HCT116 (cell line): Measurements from ENCODE around the gene PSME1. TPM values are rescaled to one million over a fixed set of nuclear protein-coding genes. Genes with fewer than 3 reads are reported as not detected.

Experiments
- ATAC-seq: fragments of 200-7000 bp; cut with Tn5 transposase; 2 replicates; pipeline ENCODE4 v1.9.1; 2020; ENCODE audit warnings: mild to moderate bottlenecking, moderate library complexity
- BruUV-seq: library from RNA; stranded (reverse); fragments of 400-500 nt; replicated peaks from 2 replicates; lab custom pipeline; 2021; lab: Mats Ljungman, UMichigan
- CTCF ChIA-PET: fragments of 300-600 bp; sonication (Branson Sonifier 250); formaldehyde crosslinking; loops from one replicate; lab custom pipeline; 2021; ENCODE audit warnings: antibody characterized with exemption; lab: Charles Lee
- POLR2A ChIA-PET: fragments of 300-600, 350-600 bp; sonication (Branson Sonifier 250); formaldehyde crosslinking; loops from one replicate; lab custom pipeline; 2021; ENCODE audit warnings: antibody characterized with exemption; lab: Charles Lee
- RAD21 ChIA-PET, 2 experiments: fragments of 300-600 bp; sonication (Branson Sonifier 250); formaldehyde crosslinking; loops; one replicate each; lab custom pipeline; 2023; ENCODE audit warnings: low total read pairs in 2 of 2; ENCODE audit not compliant: uncharacterized antibody in 2 of 2, unreplicated experiment in 2 of 2, low non-redundant PET in 1 of 2; lab: Charles Lee
- DNase-seq: peaks from one replicate; pipeline ENCODE4 v3.0.0-alpha.2; 2010; ENCODE audit warnings: low read depth, low spot score
- H2AFZ ChIP-seq: fragments of 200-600 bp; shearing (Covaris generic), sonication (generic); 2 replicates; pipeline ENCODE4 v1.6.1; 2017; ENCODE audit warnings: low read depth, mixed run types, mixed read lengths, antibody characterized with exemption, low read length; ENCODE audit not compliant: poor library complexity, severe bottlenecking
- H3K27ac ChIP-seq: 2 replicates; pipeline ENCODE4 v1.5.1; 2012; ENCODE audit warnings: low read depth, low read length
- H3K27me3 ChIP-seq: fragments of 200-600 bp; sonication (generic); 2 replicates; pipeline ENCODE4 v1.6.1; 2016; ENCODE audit warnings: mixed run types, low read length, mixed read lengths; ENCODE audit not compliant: insufficient read depth
- H3K36me3 ChIP-seq, 2 experiments: fragments of 200-500 bp in 1 of 2; fragments of 200-600 bp in 1 of 2; sonication (Bioruptor generic) in 1 of 2; sonication (generic) in 1 of 2; 2 replicates each; pipeline versions ENCODE4 v1.5.1 to v1.6.1; 2014 to 2016; ENCODE audit warnings: low read length in 2 of 2, inconsistent platforms in 1 of 2, mixed read lengths in 1 of 2, mixed run types in 1 of 2; ENCODE audit not compliant: insufficient read depth in 2 of 2, control insufficient read depth in 1 of 2
- H3K4me1 ChIP-seq, 2 experiments: fragments of 200-600 bp in 1 of 2; sonication (generic) in 1 of 2; 2 replicates each; pipeline versions ENCODE4 v1.5.1 to v1.6.1; 2012 to 2017; ENCODE audit warnings: low read length in 2 of 2, inconsistent platforms in 1 of 2, mild to moderate bottlenecking in 1 of 2, mixed read lengths in 1 of 2, mixed run types in 1 of 2, moderate library complexity in 1 of 2; ENCODE audit not compliant: insufficient read depth in 2 of 2, control insufficient read depth in 1 of 2
- H3K4me2 ChIP-seq: fragments of 200-600 bp; sonication (generic); 2 replicates; pipeline ENCODE4 v1.6.1; 2017; ENCODE audit warnings: mixed run types, low read length, mixed read lengths
- H3K4me3 ChIP-seq, 2 experiments: fragments of 200-600 bp in 1 of 2; sonication (generic) in 1 of 2; replicated peaks in 1 of 2; 2 replicates each; pipeline ENCODE4 v1.5.1; 2011 to 2016; ENCODE audit warnings: low read length in 2 of 2, control low read depth in 1 of 2, low read depth in 1 of 2, mild to moderate bottlenecking in 1 of 2, mixed read lengths in 1 of 2, mixed run types in 1 of 2
- H3K79me2 ChIP-seq: fragments of 200-600 bp; sonication (generic); 2 replicates; pipeline ENCODE4 v1.6.1; 2017; ENCODE audit warnings: mild to moderate bottlenecking, mixed run types, low read length, moderate library complexity, mixed read lengths; ENCODE audit not compliant: insufficient read depth
- H3K9ac ChIP-seq: fragments of 200-600 bp; sonication (generic); 2 replicates; pipeline ENCODE4 v1.6.1; 2016; ENCODE audit warnings: low read length, mixed read lengths
- H3K9me2 ChIP-seq: fragments of 200-600 bp; sonication (generic), shearing (Covaris generic); 2 replicates; pipeline ENCODE4 v1.6.1; 2017; ENCODE audit warnings: mixed run types, mild to moderate bottlenecking, moderate library complexity; ENCODE audit not compliant: insufficient read depth
- H3K9me3 ChIP-seq, 2 experiments: fragments of 200-500 bp in 1 of 2; fragments of 200-600 bp in 1 of 2; sonication (Bioruptor generic) in 1 of 2; sonication (generic) in 1 of 2; 2 replicates each; pipeline ENCODE4 v1.6.1; 2014 to 2017; ENCODE audit warnings: low read length in 2 of 2, mixed read lengths in 2 of 2, inconsistent platforms in 1 of 2, low read depth in 1 of 2, mild to moderate bottlenecking in 1 of 2, mixed run types in 1 of 2, moderate library complexity in 1 of 2; ENCODE audit not compliant: control insufficient read depth in 1 of 2, insufficient read depth in 1 of 2
- H4K20me1 ChIP-seq: fragments of 200-600 bp; sonication (generic), shearing (Covaris generic); 2 replicates; pipeline ENCODE4 v1.6.1; 2017; ENCODE audit warnings: mixed run types, mild to moderate bottlenecking, moderate library complexity; ENCODE audit not compliant: insufficient read depth
- CEBPB ChIP-seq: IDR thresholded peaks from 2 replicates; pipeline ENCODE4 v1.6.1; 2012; ENCODE audit warnings: low read depth
- EZH2 ChIP-seq: fragments of 200-600 bp; sonication (generic); IDR thresholded peaks from 2 replicates; pipeline ENCODE4 v1.6.1; 2017; ENCODE audit warnings: antibody characterized with exemption, mixed run types
- FOSL1 ChIP-seq: IDR thresholded peaks from 2 replicates; pipeline ENCODE4 v1.6.1; 2012; ENCODE audit warnings: low read depth
- JUND ChIP-seq: IDR thresholded peaks from 2 replicates; pipeline ENCODE4 v1.6.1; 2012
- POLR2A ChIP-seq: IDR thresholded peaks from 2 replicates; pipeline ENCODE4 v1.7.0; 2011; ENCODE audit warnings: borderline replicate concordance; ENCODE audit not compliant: insufficient read depth, insufficient read length; ENCODE audit errors: extremely low read depth
- POLR2AphosphoS5 ChIP-seq: IDR thresholded peaks from 2 replicates; pipeline ENCODE4 v1.6.1; 2011; ENCODE audit warnings: mild to moderate bottlenecking, low read depth, low read length, moderate library complexity
- RAD21 ChIP-seq: IDR thresholded peaks from 2 replicates; pipeline ENCODE4 v1.6.1; 2012; ENCODE audit warnings: low read depth, mild to moderate bottlenecking
- SP1 ChIP-seq: IDR thresholded peaks from 2 replicates; pipeline ENCODE4 v1.6.1; 2012; ENCODE audit warnings: low read depth
- ZBTB33 ChIP-seq: IDR thresholded peaks from 2 replicates; pipeline ENCODE4 v1.6.1; 2011; ENCODE audit warnings: mild to moderate bottlenecking, low read length, moderate library complexity; ENCODE audit not compliant: insufficient replicate concordance; ENCODE audit errors: extremely low read depth
- ZNF274 ChIP-seq: fragments of 200-500 bp; sonication (Bioruptor generic); IDR thresholded peaks from 2 replicates; pipeline ENCODE4 v1.6.1; 2014; ENCODE audit warnings: mild to moderate bottlenecking, low read depth, low read length, inconsistent platforms
- intact Hi-C: fragments of 100-400 bp; cut with micrococcal nuclease; formaldehyde crosslinking; loops from 2 replicates; pipeline ENCODE4 v1.10.0; 2022
- total RNA-seq: library from RNA; stranded (reverse); gene quantifications from one replicate; pipeline ENCODE4 v1.2.1, GENCODE V29; 2021; ENCODE audit not compliant: unreplicated experiment
- TF ChIP-seq, protein P1 (sequence below): IDR thresholded peaks from 2 replicates; pipeline ENCODE4 v1.6.1; 2012; ENCODE audit warnings: low read depth
- TF ChIP-seq, protein P2 (sequence below), 3 experiments: fragments of 200-600 bp in 1 of 3; sonication (generic) in 1 of 3; IDR thresholded peaks in 2 of 3; conservative IDR thresholded peaks in 1 of 3; 2 replicates each; pipeline ENCODE4 v1.5.1; 2012 to 2017; ENCODE audit warnings: low read depth in 2 of 3, low read length in 2 of 3, antibody characterized with exemption in 1 of 3, borderline replicate concordance in 1 of 3, control low read depth in 1 of 3, mild to moderate bottlenecking in 1 of 3, mixed read lengths in 1 of 3, mixed run types in 1 of 3, moderate library complexity in 1 of 3; ENCODE audit not compliant: insufficient read depth in 1 of 3

PSME1 gene
- total RNA-seq, 1 experiment from 2014 or later: 174 TPM

- intact Hi-C loops: no loop called here
- Histone ChIP-seq H3K4me2 (no peak overlapping the region), H3K4me3 (no peak overlapping the region), H3K9me2 (no peaks in the 10 kb centered on the region), H3K79me2 (peaks cover 14% of the 10 kb centered on the region; the same call in 1 of the 2 replicates), H3K9me3 (no peaks in the 10 kb centered on the region), H3K4me1 (peaks cover 6 to 16% of the 10 kb centered on the region in 2 experiments; a peak in 3 of 4 replicates), H2AFZ (no peak overlapping the region), H3K9ac (no peak overlapping the region), H4K20me1 (no peaks in the 10 kb centered on the region), H3K27me3 (no peaks in the 10 kb centered on the region), H3K36me3 (peaks cover 18 to 21% of the 10 kb centered on the region in 2 experiments), H3K27ac (no peak overlapping the region)
- ChIA-PET CTCF (no interaction called here), POLR2A (no interaction called here), RAD21 (no interaction called here)
- TF ChIP-seq POLR2A: no peak
- TF ChIP-seq EZH2: no peak
- no peak for TF ChIP-seq CEBPB
- no peak for TF ChIP-seq ZNF274
- TF ChIP-seq FOSL1: no peak
- TF ChIP-seq, protein P1, sequence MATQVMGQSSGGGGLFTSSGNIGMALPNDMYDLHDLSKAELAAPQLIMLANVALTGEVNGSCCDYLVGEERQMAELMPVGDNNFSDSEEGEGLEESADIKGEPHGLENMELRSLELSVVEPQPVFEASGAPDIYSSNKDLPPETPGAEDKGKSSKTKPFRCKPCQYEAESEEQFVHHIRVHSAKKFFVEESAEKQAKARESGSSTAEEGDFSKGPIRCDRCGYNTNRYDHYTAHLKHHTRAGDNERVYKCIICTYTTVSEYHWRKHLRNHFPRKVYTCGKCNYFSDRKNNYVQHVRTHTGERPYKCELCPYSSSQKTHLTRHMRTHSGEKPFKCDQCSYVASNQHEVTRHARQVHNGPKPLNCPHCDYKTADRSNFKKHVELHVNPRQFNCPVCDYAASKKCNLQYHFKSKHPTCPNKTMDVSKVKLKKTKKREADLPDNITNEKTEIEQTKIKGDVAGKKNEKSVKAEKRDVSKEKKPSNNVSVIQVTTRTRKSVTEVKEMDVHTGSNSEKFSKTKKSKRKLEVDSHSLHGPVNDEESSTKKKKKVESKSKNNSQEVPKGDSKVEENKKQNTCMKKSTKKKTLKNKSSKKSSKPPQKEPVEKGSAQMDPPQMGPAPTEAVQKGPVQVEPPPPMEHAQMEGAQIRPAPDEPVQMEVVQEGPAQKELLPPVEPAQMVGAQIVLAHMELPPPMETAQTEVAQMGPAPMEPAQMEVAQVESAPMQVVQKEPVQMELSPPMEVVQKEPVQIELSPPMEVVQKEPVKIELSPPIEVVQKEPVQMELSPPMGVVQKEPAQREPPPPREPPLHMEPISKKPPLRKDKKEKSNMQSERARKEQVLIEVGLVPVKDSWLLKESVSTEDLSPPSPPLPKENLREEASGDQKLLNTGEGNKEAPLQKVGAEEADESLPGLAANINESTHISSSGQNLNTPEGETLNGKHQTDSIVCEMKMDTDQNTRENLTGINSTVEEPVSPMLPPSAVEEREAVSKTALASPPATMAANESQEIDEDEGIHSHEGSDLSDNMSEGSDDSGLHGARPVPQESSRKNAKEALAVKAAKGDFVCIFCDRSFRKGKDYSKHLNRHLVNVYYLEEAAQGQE: no peak
- no peak for TF ChIP-seq ZBTB33
- TF ChIP-seq RAD21: no peak
- TF ChIP-seq JUND: no peak
- TF ChIP-seq, protein P2, sequence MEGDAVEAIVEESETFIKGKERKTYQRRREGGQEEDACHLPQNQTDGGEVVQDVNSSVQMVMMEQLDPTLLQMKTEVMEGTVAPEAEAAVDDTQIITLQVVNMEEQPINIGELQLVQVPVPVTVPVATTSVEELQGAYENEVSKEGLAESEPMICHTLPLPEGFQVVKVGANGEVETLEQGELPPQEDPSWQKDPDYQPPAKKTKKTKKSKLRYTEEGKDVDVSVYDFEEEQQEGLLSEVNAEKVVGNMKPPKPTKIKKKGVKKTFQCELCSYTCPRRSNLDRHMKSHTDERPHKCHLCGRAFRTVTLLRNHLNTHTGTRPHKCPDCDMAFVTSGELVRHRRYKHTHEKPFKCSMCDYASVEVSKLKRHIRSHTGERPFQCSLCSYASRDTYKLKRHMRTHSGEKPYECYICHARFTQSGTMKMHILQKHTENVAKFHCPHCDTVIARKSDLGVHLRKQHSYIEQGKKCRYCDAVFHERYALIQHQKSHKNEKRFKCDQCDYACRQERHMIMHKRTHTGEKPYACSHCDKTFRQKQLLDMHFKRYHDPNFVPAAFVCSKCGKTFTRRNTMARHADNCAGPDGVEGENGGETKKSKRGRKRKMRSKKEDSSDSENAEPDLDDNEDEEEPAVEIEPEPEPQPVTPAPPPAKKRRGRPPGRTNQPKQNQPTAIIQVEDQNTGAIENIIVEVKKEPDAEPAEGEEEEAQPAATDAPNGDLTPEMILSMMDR (IDR thresholded peaks at IDR 0.05 in 2 of 3, conservative IDR thresholded peaks at IDR 0.05 in 1 of 3; ENCODE audit: borderline replicate concordance in 1 of 3, insufficient read depth in 1 of 3, low read depth in 2 of 3, low read length in 2 of 3): no peak
- TF ChIP-seq POLR2AphosphoS5: no peak
- no peak for TF ChIP-seq SP1
- DNase-seq (no peak), ATAC-seq (no peak)
- no TSS peak for BruUV-seq
These were observed 18.8 kb upstream of the PSME1 start for GRCh38 chr14:24117179-24117578.
